Fibroblast of pulmonary artery (primary cell): ENCODE results near the gene UST.

ENCODE experiments used
- DNase-seq: peaks from one replicate; pipeline ENCODE4 v3.0.0-alpha.2; 2010; ENCODE audit warnings: low read depth
- H3K4me3 ChIP-seq: replicated peaks from 2 replicates; pipeline ENCODE4 v1.5.1; 2011; ENCODE audit warnings: low read depth, mild to moderate bottlenecking, control low read depth, low read length, moderate library complexity
- CTCF ChIP-seq: IDR thresholded peaks from 2 replicates; pipeline ENCODE4 v1.5.1; 2011; ENCODE audit warnings: mild to moderate bottlenecking, control low read depth, low read length, inconsistent platforms; ENCODE audit errors: missing control alignments

The UST gene

DNA sequence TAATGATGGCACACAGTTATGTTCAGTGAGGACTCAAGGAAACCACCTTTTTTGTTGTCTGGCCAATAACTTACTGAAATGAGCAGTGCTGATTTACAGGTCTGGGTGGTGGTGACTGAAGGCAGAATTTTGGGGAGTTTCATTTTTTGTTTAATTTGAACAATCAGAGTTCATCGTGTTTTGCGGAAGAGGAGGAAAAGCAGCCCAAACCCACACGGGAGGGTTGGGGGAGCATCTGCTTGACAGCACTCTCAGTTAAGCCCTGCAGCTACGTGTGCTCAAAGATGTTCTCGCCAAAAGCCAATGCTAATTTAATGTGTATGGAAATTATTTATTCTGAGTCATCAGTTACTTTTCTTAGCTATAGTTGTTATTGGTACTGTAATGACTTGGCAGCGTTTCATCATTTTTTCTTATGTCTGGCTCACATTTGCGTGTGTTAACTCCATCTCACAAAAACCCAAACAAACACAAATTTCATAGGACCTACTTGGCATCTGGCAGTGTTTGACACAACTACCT lies 89.2 kb downstream of the UST start:
- DNase-seq = peak; percentile 59
- no peak overlapping the region for H3K4me3 ChIP-seq
- no peak for TF ChIP-seq CTCF

GRCh38 chr6:148836751-148837150 lies 89.9 kb downstream of the UST start:
- no peak for TF ChIP-seq CTCF
- no peak for DNase-seq
- no peak overlapping the region for H3K4me3 ChIP-seq

DNA sequence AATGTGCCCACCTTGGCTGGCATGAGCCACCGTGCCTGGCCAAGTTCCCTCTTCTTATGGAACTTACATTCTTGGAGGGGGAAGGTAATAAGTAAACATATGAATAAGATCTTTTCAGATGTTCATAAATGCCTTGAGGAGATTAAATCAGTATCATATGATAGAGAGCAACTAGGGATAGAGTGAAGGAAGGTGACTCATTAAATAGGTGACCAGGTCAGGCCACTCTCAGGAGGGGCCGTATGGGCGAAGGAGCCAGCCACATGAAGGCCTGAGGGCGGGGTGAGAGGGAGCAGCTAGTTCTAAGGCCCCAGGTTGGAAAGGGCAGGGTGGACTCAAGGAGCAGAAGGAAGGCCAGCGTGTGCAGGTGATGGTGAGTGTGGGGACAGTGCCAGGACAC lies 91.1 kb downstream of the UST start:
- no peak overlapping the region for H3K4me3 ChIP-seq
- DNase-seq = no peak
- no peak for TF ChIP-seq CTCF

DNA sequence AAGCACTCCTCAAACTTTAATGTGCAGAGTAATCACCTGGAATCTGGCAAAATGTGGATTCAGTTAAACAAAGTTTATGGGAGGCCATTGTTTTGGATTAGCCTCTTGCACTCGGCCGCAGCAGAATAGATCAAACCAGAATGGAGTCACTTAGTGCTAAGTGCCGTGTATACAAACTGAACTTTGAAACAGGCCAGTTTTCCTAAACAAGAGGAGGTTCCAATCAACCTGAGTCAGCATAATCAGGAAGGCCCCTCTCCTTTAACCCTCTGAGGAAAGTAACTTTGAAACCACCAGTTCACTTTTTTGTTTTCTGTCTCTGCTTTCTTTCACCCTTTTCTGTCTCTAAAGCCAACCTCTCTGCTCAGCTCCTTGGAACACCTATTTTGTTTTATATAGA lies 92.2 kb downstream of the UST start:
- DNase-seq = no peak
- no peak overlapping the region for H3K4me3 ChIP-seq
- TF ChIP-seq CTCF = no peak

GRCh38 chr6:148840256-148840655 lies 93.4 kb downstream of the UST start:
- no peak for DNase-seq

GRCh38 chr6:148842296-148843019 lies 95.6 kb downstream of the UST start:
- TF ChIP-seq CTCF = no peak
- no peak for DNase-seq

More at GRCh38 chr6:148840256-148840655, 93.4 kb downstream of the UST start:
- TF ChIP-seq CTCF = no peak
- no peak overlapping the region for H3K4me3 ChIP-seq

DNA sequence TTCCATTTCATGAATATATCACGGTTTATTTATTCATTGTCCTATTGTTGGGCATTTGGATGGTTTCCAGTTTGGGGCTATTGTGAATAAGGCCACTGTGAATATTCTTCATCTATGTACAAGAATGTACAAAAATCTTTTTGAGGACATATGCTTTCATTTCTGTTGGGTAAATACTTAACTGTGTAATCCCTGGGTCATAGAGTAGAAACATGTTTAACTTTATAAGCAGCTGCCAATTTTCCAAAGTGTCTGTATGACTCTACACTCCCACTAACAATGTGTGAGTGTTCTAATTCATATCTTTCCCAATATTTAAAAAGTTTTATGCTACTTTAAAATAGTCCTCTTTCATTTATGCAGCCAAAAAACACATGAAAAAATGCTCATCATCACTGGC lies 98.6 kb downstream of the UST start:
- TF ChIP-seq CTCF = no peak
- H3K4me3 ChIP-seq = no peak overlapping the region
- no peak for DNase-seq

More at GRCh38 chr6:148842296-148843019, 95.6 kb downstream of the UST start:
- H3K4me3 ChIP-seq = no peak overlapping the region
